NB4 (cell line): ENCODE results near the gene EIF5A.

Experiments
- MAX ChIP-seq: IDR thresholded peaks from 2 replicates; pipeline ENCODE4 v1.6.1; 2011; ENCODE audit warnings: low read depth, low read length
- MYC ChIP-seq: IDR thresholded peaks from 2 replicates; pipeline ENCODE4 v1.6.1; 2011; ENCODE audit warnings: low read depth, low read length
- POLR2A ChIP-seq: IDR thresholded peaks from 2 replicates; pipeline ENCODE4 v1.6.1; 2011; ENCODE audit warnings: mild to moderate bottlenecking; ENCODE audit not compliant: insufficient read length; ENCODE audit errors: extremely low read depth
- TF ChIP-seq, protein P1 (sequence below): IDR thresholded peaks from one replicate; pipeline ENCODE4 v1.5.1; 2012; ENCODE audit warnings: low read depth, low read length

DNA sequence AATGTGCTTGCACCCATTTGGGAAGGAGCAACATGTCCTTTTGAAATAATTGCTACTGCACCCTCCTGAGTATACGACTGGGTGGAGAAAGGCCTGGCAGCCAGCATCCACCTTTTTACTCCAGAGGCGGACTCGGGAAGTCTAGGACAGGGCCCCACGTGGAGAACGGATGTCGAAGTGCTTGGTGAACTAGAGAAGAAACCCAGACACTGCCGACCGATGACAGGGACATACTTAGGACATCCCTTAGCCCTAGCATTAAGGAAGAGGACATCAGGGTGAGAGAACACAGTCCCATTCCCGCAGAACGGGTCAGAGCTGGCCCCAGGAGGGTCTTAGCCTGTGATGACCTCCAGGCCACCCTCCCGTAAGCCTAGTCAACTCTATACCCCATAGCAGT, 16.7 kb upstream of the EIF5A start:
- no peak for TF ChIP-seq MAX
- TF ChIP-seq, protein P1, sequence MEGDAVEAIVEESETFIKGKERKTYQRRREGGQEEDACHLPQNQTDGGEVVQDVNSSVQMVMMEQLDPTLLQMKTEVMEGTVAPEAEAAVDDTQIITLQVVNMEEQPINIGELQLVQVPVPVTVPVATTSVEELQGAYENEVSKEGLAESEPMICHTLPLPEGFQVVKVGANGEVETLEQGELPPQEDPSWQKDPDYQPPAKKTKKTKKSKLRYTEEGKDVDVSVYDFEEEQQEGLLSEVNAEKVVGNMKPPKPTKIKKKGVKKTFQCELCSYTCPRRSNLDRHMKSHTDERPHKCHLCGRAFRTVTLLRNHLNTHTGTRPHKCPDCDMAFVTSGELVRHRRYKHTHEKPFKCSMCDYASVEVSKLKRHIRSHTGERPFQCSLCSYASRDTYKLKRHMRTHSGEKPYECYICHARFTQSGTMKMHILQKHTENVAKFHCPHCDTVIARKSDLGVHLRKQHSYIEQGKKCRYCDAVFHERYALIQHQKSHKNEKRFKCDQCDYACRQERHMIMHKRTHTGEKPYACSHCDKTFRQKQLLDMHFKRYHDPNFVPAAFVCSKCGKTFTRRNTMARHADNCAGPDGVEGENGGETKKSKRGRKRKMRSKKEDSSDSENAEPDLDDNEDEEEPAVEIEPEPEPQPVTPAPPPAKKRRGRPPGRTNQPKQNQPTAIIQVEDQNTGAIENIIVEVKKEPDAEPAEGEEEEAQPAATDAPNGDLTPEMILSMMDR = no peak
- TF ChIP-seq POLR2A = no peak
- TF ChIP-seq MYC = no peak
